Left lung (tissue), 10 donors: ENCODE measurements around the gene HDAC4. TPM values are rescaled to one million over a fixed set of nuclear protein-coding genes. Genes with fewer than 3 reads are reported as not detected.

Source experiments
- ATAC-seq: fragments of 200-7000 bp; cut with Tn5 transposase; one replicate; pipeline ENCODE4 v1.9.1; 2020; ENCODE audit warnings: moderate library complexity
- DNase-seq, 4 donors: peaks; one replicate each; pipeline ENCODE4 v3.0.0-alpha.2; 2013 to 2020
- H3K27ac ChIP-seq, 2 donors: fragments of 200-600 bp; sonication (generic) in 1 of 2; one replicate each; pipeline versions ENCODE4 v1.5.0 to v1.8.0; 2020 to 2021
- H3K27me3 ChIP-seq, 2 donors: fragments of 200-600 bp; sonication (generic) in 1 of 2; one replicate each; pipeline versions ENCODE4 v1.5.0 to v1.8.0; 2020 to 2021
- H3K36me3 ChIP-seq, 2 donors: fragments of 200-600 bp; sonication (generic) in 1 of 2; one replicate each; pipeline versions ENCODE4 v1.5.0 to v1.8.0; 2020 to 2021
- H3K4me1 ChIP-seq, 2 donors: fragments of 200-600 bp; one replicate each; pipeline ENCODE4 v1.8.0; 2021
- H3K4me3 ChIP-seq, 2 donors: fragments of 200-600 bp; sonication (generic) in 1 of 2; one replicate each; pipeline versions ENCODE4 v1.5.0 to v1.8.0; 2020 to 2021; ENCODE audit warnings: mild to moderate bottlenecking in 1 of 2
- H3K9me3 ChIP-seq, 2 donors: fragments of 200-600 bp; sonication (generic) in 1 of 2; one replicate each; pipeline versions ENCODE4 v1.5.0 to v1.8.0; 2020 to 2021
- intact Hi-C, 2 donors: fragments of 100-400 bp; cut with DNase I; formaldehyde crosslinking; loops; one replicate each; pipeline versions ENCODE4 v1.11.2 to v1.14.2; 2022
- polyA plus RNA-seq, 6 donors: library from polyadenylated mRNA; unstranded; fragments of 120-200 nt; gene quantifications; one replicate each; pipeline ENCODE4 v1.2.1, GENCODE V29; 2013; ENCODE audit not compliant: insufficient read length in 6 of 6
- total RNA-seq, 2 donors: library from RNA; stranded (reverse); fragmentation: NEBNext Ultra II Directional; extraction: Animal tissue kit (Norgen Biotek cat#: 25700); gene quantifications; one replicate each; pipeline ENCODE4 v1.2.1, GENCODE V29; 2021
- TF ChIP-seq, protein P1 (sequence below), 2 donors: fragments of 200-600 bp; sonication (generic) in 1 of 2; IDR thresholded peaks; one replicate each; pipeline versions ENCODE4 v1.5.0 to v1.8.0; 2021; ENCODE audit warnings: antibody characterized with exemption in 2 of 2
- donor health status: DM: no; HTN: yes; CAD: no.
- donor health status: DM: no; HTN: no; CAD: no.

Gene HDAC4
- total and polyA plus RNA-seq, 8 donors: 9.9 to 36.8 (median 12.8) TPM

DNA sequence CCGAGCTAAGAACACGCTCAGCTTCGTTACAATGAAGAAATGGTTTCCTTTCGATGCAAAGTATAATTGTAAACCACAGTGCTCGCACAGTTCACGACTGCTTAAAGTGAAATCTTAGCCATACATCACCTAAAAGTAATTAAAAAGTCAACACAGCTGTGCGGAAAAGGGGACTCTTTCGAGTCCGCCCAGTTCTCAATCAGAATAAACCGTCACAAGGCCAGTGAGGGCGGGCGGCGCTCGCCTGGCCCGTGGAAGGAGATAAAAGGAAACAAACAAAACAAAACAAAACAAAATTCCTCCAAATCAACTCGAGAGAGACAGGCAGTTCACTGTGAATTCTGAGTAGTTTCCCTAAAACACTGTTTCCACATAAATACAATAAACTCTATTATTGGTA is 352.1 kb downstream of the HDAC4 start:
- H3K4me3 ChIP-seq: no peak overlapping the region
- DNase-seq: no peak
- TF ChIP-seq, protein P1, sequence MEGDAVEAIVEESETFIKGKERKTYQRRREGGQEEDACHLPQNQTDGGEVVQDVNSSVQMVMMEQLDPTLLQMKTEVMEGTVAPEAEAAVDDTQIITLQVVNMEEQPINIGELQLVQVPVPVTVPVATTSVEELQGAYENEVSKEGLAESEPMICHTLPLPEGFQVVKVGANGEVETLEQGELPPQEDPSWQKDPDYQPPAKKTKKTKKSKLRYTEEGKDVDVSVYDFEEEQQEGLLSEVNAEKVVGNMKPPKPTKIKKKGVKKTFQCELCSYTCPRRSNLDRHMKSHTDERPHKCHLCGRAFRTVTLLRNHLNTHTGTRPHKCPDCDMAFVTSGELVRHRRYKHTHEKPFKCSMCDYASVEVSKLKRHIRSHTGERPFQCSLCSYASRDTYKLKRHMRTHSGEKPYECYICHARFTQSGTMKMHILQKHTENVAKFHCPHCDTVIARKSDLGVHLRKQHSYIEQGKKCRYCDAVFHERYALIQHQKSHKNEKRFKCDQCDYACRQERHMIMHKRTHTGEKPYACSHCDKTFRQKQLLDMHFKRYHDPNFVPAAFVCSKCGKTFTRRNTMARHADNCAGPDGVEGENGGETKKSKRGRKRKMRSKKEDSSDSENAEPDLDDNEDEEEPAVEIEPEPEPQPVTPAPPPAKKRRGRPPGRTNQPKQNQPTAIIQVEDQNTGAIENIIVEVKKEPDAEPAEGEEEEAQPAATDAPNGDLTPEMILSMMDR (IDR thresholded peaks at IDR 0.05): no peak

DNA sequence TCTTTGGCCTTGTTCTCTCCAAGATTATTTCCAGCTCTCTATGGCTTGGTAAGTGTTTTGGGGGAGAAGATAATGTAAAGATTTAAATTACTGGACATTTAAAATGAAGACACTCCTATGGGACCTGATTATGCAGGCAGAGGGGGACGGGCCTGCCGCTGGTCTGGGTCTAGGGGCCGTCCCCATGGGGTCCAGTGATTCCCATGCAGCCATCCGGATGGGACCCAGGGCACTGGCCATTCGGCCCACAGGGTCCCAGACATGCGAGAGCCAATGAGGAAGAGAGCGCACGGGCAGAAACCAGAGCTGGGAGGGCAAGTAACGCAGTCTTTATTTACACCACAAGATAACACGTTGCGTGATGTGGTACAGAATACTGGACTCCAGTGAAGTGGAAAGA is 353.0 kb downstream of the HDAC4 start:
- no peaks in the 10 kb centered on the region for H3K27me3 ChIP-seq
- H3K9me3 ChIP-seq: no peaks in the 10 kb centered on the region
- no peak for DNase-seq
- TF ChIP-seq, protein P1 (IDR thresholded peaks at IDR 0.05): no peak
- intact Hi-C loops: no loop called here
- H3K4me1 ChIP-seq: no peaks in the 10 kb centered on the region
- H3K4me3 ChIP-seq: no peak overlapping the region
- peaks cover 0 to 40% of the 10 kb centered on the region in 2 donors for H3K36me3 ChIP-seq
- no peak overlapping the region for H3K27ac ChIP-seq
- no peak for ATAC-seq

More for the DNA sequence above, 352.1 kb downstream of the HDAC4 start:
- Histone ChIP-seq H3K9me3 (no peaks in the 10 kb centered on the region), H3K36me3 (peaks cover 0 to 49% of the 10 kb centered on the region in 2 donors), H3K27me3 (no peaks in the 10 kb centered on the region), H3K27ac (no peak overlapping the region), H3K4me1 (no peaks in the 10 kb centered on the region)
- intact Hi-C loops: no loop called here
- no peak for ATAC-seq

DNA sequence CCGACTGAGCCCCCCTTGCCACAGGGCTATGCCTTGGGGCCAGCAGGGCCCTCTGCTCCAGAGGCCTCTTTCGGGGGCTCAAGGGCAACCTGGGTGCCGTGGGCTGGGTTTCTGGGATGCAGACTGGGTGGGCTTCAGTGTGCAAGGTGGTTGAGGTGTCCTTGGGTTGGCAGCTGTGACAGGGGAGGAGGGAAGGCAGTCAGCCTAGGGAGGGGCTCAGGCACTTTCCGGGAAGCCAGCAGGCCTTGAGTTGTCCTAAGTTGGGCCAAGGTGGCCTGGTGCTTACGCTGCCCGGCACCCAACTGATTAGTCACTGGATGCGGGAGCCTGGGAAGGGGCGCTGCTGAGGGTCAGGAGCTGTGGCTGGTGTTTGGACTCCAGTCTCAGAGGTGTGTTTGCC is 353.4 kb downstream of the HDAC4 start:
- TF ChIP-seq, protein P1 (IDR thresholded peaks at IDR 0.05): no peak
- Histone ChIP-seq H3K27ac (no peak overlapping the region), H3K9me3 (no peaks in the 10 kb centered on the region), H3K27me3 (no peaks in the 10 kb centered on the region), H3K36me3 (peaks cover 0 to 35% of the 10 kb centered on the region in 2 donors), H3K4me3 (no peak overlapping the region), H3K4me1 (no peaks in the 10 kb centered on the region)
- intact Hi-C loops: no loop called here
- no peak for DNase-seq
- no peak for ATAC-seq

GRCh38 chr2:239046822-239047221 is 354.0 kb downstream of the HDAC4 start:
- intact Hi-C loops: no loop called here

DNA sequence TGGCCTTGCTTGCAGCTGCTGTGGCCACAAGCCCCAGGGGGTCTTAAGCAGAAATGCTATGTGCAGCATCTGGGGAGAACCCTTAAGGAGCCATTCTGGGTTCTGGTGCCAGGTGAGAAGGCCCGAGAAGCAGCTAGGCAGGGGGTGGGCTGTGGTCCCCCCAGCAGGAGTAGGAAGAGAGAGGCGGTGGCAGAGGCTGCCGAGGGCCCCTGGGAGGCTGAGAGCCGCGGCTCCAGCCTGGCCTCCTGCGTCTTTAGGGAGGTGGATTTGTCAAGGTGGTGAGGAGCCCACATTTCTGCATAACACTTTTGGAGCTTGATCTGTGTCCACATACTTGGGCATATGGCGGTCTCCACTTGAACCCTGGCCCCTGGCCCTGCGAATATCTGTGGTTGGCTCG is 356.5 kb downstream of the HDAC4 start:
- ATAC-seq (no peak), DNase-seq (no peak)
- no peaks in the 10 kb centered on the region for H3K4me1 ChIP-seq
- intact Hi-C loops: no loop called here
- no peaks in the 10 kb centered on the region for H3K9me3 ChIP-seq
- H3K36me3 ChIP-seq: peaks cover 0 to 6% of the 10 kb centered on the region in 2 donors
- no peak overlapping the region for H3K4me3 ChIP-seq
- H3K27ac ChIP-seq: no peak overlapping the region
- no peaks in the 10 kb centered on the region for H3K27me3 ChIP-seq
- TF ChIP-seq, protein P1 (IDR thresholded peaks at IDR 0.05): no peak

More at GRCh38 chr2:239046822-239047221, 354.0 kb downstream of the HDAC4 start:
- Histone ChIP-seq H3K9me3 (no peaks in the 10 kb centered on the region), H3K36me3 (peaks cover 0 to 29% of the 10 kb centered on the region in 2 donors), H3K4me1 (no peaks in the 10 kb centered on the region), H3K27ac (no peak overlapping the region), H3K27me3 (no peaks in the 10 kb centered on the region), H3K4me3 (no peak overlapping the region)
- DNase-seq: peak in 1 of 4 donors; percentile 51
- ATAC-seq: no peak
- TF ChIP-seq, protein P1 (IDR thresholded peaks at IDR 0.05): no peak
